ENCODE data around the gene RNF227.

The RNF227 gene

GRCh38 chr17:7929158-7930023 lies 13.3 kb upstream of the RNF227 start, which contains the start of gene KCNAB3:
TSS of gene KCNAB3 (minus strand) at chr17:7929856. CDS start at chr17:7929435, 421 bp downstream.
- DNase-seq = peak; percentile 79

DNA sequence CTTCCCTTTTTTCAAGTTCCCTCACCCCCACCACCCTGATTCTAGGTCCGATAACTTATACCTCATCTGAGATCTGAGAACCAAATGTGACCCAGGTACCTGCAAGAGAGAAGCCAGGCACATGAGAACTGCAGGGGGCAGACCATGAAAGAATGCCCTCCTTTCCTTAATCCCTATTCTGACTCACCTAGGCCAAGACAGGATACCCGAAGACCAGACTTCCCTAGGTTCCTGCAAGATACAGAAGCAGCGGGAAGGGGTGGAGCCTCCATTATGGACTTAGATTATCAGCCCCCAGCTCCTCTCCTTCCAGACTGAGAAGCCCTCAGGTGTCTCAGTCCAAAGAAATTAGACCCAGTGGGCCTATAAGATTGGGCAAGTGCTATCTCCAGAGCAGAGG lies 11.5 kb upstream of the RNF227 start:
- DNase-seq = no peak

GRCh38 chr17:7922845-7923628 lies 6.9 kb upstream of the RNF227 start:
- DNase-seq = peak; percentile 83

GRCh38 chr17:7922269-7922844 lies 6.3 kb upstream of the RNF227 start:
- no peak for DNase-seq

DNA sequence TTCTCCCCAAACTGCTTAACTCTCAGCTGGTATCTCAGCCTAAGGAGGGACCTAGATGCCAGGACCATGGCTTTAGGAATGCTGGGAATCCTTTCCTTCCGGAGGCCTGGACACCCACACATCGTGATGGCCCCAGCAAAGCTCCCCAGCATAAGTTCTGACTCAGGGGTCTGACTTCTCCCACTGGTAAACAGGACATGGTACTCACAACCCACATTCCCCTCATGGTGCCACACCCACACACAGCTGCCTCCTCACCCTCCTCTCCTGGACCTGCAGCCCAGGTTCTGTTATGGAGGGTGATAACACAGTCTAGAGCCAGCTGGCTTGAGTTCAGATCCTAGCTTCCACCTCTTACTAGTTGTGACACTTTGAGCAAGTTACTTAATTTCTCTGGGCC lies 719 bp upstream of the RNF227 start:
- DNase-seq = peak; percentile 41

- no peak for DNase-seq
Observed at GRCh38 chr17:7916385-7916682, 245 bp upstream of the RNF227 start.

GRCh38 chr17:7915179-7915610 lies 894 bp downstream of the RNF227 start:
- no peak for DNase-seq

- DNase-seq = peak; percentile 76
Observed at GRCh38 chr17:7912927-7913524, 3.1 kb downstream of the RNF227 start.

DNA sequence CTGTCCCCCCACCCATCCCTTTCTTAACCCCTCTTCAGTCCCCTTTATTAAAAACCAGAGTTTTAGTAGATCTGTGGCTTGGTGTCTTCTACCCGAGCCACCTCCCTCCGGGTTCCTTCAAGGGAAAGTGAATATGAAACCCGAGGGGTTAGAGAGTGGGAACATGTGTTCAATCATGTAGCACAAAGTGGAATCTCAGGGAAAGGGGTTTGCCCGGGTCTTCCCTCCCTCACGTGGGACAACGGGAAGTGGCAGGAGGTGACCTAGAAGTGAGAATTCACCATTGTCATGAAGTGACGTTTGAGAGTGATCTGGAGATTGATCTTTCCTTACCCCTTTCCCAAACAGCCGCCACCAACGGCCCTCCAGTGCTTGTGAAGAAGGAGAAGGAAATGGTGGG lies 5.0 kb downstream of the RNF227 start:
- no peak for DNase-seq

DNA sequence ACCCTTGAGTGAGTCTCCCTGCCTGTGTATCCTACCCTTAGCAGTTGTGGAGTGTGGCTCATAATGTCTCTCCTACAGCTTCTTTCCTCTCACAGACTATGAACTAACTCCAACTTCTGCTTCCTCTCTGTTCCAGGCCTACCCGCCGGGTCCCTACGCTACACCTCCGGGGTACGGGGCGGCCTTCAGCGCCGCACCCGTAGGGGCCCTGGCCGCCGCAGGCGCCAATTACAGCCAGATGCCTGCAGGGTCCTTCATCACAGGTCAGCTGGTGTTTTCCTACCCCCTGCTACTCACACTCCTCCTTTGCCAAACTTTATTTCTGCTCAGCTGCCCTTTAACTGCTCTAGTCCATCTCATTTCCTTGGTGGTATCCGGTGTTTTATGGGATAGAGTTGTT lies 5.4 kb downstream of the RNF227 start:
- DNase-seq = no peak

DNA sequence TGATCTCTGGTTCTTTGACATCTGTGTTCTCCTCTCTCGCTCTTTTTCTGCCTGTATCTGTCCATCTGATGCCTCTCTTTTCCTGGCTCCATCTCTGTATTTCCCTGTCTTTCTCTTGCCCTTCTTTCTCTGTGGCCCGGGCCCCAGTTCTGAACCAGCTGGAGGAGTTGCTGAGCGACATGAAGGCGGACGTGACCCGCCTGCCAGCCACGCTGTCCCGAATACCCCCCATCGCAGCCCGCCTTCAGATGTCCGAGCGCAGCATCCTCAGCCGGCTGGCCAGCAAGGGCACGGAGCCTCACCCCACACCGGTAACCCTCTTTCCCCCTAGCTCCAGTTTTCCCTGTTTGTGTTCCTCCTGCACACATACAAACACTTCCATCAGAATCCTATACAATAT lies 5.8 kb downstream of the RNF227 start:
- DNase-seq = no peak

DNA sequence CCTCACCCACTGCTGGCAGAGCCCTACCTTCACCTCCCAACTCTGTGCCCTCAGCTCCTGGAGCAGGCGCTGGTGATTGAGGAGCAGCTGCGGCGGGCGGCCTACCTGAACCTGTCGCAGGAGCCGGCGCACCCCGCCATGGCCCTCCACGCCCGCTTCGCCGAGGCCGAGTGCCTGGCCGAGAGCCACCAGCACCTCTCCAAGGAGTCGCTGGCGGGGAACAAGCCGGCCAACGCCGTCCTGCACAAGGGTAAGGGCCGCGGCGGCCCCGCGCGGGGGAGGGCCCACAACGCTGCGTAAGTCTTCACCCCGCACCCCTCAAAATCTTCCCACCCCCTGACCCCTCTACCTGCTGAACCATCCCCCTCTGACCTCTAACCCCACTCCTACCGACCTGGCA lies 7.0 kb downstream of the RNF227 start:
- no peak for DNase-seq

DNA sequence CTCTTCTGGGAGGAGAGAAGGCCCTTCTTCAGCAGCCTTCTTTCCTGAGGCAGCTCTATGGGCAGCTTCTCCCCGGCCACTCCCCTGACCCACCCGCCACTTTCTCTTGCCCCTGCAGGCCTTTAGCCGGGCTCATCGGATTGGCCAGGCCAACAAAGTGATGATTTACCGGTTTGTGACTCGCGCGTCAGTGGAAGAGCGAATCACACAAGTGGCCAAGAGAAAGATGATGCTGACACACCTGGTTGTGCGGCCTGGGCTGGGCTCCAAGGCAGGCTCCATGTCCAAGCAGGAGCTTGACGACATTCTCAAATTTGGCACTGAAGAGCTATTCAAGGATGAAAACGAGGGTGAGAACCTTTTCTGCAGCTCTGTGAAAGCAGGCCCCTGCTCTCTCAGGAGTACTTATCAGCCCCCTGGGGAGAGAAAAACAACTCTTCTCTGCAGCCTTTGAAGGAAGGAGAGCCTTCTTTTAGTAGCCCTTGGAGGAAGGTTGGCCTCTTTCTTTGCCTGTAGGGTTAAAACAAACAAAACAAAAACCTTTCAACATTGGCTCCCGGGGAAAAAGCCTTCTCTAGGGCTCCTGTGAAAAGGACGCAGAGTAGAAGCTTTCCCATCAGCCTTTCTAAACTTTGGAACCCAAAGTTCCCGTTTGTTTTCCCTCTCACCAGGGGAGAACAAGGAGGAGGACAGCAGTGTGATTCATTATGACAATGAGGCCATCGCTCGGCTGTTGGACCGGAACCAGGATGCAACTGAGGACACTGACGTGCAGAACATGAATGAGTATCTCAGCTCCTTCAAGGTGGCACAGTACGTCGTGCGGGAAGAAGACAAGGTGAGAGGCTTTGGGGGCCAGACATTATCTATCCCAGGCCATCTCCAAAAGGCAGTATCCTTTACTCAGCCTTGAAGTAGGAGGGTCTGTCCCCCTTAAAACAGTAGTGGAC lies 12.7 kb downstream of the RNF227 start:
- no peak for DNase-seq

DNA sequence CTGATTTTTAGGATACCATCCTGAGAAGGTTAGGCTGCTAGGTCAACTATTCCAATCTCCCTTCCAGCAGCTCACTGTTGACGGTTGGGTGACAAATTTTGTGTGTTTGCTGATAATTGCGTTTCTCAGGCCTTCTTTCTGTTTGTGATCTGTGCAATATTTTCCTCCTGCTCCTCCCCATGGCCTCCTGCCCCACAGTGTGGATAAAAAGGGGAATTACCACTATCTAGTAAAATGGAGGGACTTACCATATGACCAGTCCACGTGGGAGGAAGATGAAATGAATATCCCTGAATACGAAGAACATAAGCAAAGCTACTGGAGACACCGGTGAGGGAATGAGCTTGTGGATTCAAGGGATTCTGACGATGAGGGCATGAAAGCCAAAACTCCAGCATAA lies 18.3 kb downstream of the RNF227 start:
- peak; percentile 56 for DNase-seq

DNA sequence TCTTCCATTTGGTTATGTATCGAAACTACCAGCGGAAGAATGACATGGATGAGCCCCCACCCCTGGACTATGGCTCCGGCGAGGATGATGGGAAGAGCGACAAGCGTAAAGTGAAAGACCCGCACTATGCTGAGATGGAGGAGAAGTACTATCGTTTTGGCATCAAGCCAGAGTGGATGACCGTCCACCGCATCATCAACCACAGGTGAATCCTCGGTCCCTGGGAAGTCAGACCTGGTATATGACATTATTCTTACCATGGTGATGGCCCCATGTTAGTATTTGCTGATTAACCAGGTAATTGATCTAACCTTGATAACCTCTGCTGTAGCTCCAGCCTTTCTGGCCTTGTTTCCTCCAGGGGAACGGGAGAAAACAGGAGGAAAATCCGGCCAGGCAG lies 19.0 kb downstream of the RNF227 start:
- no peak for DNase-seq

- no peak for DNase-seq
Observed at GRCh38 chr17:7894866-7895265, 21.2 kb downstream of the RNF227 start.

DNA sequence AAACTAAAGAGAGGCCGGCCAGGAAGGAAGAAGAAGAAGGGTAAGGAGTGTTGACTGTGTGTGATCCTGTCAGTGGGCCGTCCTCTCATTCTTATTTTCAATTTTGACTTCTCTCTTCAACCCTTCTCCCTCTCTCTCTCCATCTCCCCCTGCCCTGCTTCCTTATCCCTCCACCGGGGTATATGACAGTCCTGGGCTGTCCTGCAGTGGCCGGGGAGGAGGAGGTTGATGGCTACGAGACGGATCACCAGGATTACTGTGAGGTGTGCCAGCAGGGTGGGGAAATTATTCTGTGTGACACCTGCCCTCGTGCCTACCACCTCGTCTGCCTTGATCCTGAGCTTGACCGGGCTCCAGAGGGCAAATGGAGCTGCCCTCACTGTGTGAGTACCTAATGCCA lies 21.9 kb downstream of the RNF227 start:
- DNase-seq = no peak

DNA sequence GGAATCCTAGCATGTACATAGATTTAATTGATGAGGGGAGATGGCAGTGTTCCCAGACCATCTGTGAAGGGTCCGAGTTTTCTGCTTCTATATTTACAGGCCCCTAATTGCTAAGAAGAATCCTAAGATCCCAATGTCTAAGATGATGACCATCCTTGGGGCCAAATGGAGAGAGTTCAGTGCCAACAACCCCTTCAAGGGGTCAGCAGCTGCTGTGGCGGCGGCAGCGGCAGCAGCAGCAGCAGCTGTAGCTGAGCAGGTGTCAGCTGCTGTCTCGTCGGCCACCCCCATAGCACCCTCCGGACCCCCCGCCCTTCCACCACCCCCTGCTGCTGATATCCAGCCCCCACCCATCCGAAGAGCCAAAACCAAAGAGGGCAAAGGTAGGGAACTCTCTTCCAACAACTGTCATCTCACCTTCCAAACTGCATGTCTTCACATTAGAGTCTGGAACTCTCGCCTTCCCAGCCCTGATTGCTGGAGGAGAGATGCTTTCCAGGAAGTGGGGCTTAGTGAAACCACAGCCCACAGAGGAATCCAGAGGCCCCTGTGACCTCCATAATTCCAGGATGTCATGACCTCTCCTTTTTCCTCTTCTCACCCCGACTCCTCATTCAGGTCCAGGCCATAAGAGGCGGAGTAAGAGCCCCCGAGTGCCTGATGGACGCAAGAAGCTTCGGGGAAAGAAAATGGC lies 22.8 kb downstream of the RNF227 start:
- DNase-seq = no peak

DNA sequence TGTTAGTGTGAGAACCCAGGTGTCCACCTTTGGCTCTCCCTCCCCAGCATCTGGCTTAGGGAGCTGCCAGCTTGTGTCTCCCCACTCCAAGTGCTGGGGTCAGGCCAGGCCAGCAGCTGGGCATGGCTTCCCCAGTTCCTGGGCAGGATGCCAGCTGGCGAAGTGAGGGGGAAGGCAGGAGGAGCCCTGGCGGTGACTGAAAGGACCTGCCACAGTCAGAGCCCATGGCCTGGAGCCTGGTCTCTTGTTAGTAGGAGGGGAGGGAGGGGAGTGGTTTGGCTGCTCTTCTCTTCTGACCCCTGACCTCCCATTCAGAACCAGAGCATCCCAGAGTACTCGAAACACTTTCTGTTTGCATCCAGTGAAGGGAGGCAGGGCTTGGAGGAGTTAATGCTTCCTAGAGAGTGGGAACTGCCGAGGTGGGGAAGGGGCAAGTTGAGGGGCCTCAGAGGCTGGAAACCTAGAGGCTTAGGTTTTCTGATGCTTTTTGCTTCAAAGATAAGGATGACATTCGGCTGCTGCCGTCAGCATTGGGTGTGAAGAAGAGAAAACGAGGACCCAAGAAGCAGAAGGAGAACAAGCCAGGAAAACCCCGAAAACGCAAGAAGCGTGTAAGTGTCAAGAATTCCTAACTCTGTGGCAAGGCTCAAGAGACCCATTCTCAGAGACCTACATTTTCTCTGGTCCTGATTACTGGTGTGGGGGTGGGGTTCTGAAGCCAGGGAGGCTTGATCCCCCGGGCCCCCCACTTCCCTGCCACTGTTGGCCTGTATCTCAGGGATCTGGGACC lies 26.7 kb downstream of the RNF227 start:
- peak; percentile 94 for DNase-seq

GRCh38 chr17:7888184-7888920 lies 27.7 kb downstream of the RNF227 start, which contains the start of gene CHD3:
TSS of gene CHD3 (plus strand) at chr17:7888789. CDS start at chr17:7889001, 212 bp downstream.
- peak; percentile 21 for DNase-seq
